BJ (cell line): ENCODE measurements around the gene DZIP3. TPM values are rescaled to one million over a fixed set of nuclear protein-coding genes. Genes with fewer than 3 reads are reported as not detected.

ENCODE experiments used
- CTCF ChIA-PET: fragments of 350-600 bp; formaldehyde crosslinking; extraction: SDS; loops from one replicate; lab custom pipeline; 2021; ENCODE audit warnings: antibody characterized with exemption, inconsistent platforms; lab: Yijun Ruan, JAX
- POLR2A ChIA-PET: fragments of 300-600 bp; sonication (Branson Sonifier 250); formaldehyde crosslinking; extraction: SDS; loops from one replicate; lab custom pipeline; 2021; ENCODE audit warnings: antibody characterized with exemption; lab: Charles Lee
- DNase-seq: peaks from one replicate; pipeline ENCODE4 v3.0.0-alpha.2; 2011; ENCODE audit warnings: low read depth
- H3K27me3 ChIP-seq: 2 replicates; pipeline ENCODE4 v1.6.0; 2011; ENCODE audit warnings: low read length; ENCODE audit not compliant: control insufficient read depth, insufficient read depth
- H3K36me3 ChIP-seq: 2 replicates; pipeline ENCODE4 v1.5.1; 2011; ENCODE audit warnings: low read length; ENCODE audit not compliant: control insufficient read depth, insufficient read depth
- H3K4me3 ChIP-seq: 2 replicates; pipeline ENCODE4 v1.5.1; 2011; ENCODE audit warnings: low read depth, mild to moderate bottlenecking, control low read depth, low read length
- polyA plus RNA-seq: library from polyadenylated mRNA; depleted of rRNA; stranded (reverse); fragments of >200 nt; gene quantifications from 2 replicates; pipeline ENCODE4 v1.2.3, GENCODE V29; 2011
- TF ChIP-seq, protein P1 (sequence below): IDR thresholded peaks from 2 replicates; pipeline ENCODE4 v1.5.1; 2011; ENCODE audit warnings: low read depth, mild to moderate bottlenecking, control low read depth, inconsistent platforms, low read length, moderate library complexity; ENCODE audit not compliant: insufficient read depth

The DZIP3 gene
- polyA plus RNA-seq, 1 experiment = 5.4 TPM

DNA sequence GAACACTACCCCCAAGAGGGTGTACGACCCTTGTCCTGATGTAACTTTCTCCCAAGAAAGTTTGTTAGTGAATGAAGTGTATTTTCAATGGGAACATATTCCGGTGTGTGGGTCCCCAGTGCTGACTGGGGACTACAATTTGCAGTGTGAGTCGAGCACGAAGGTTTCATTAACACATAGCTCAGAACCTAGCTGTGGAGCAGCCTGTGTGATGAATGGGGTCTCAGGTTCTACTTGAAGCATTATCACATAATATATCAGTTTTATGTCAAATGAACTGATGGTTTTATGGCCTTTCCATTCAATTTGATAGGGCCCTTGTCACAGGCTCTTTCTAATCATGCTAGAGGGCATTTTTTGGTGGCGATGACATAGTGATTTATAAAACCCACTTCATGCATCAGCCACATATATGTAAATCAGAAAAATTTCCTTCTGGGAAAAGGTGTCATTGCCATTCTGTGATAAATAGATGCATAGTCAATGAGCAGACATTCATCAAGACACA lies 123.5 kb downstream of the DZIP3 start:
- no peaks in the 10 kb centered on the region for H3K27me3 ChIP-seq
- TF ChIP-seq, protein P1, sequence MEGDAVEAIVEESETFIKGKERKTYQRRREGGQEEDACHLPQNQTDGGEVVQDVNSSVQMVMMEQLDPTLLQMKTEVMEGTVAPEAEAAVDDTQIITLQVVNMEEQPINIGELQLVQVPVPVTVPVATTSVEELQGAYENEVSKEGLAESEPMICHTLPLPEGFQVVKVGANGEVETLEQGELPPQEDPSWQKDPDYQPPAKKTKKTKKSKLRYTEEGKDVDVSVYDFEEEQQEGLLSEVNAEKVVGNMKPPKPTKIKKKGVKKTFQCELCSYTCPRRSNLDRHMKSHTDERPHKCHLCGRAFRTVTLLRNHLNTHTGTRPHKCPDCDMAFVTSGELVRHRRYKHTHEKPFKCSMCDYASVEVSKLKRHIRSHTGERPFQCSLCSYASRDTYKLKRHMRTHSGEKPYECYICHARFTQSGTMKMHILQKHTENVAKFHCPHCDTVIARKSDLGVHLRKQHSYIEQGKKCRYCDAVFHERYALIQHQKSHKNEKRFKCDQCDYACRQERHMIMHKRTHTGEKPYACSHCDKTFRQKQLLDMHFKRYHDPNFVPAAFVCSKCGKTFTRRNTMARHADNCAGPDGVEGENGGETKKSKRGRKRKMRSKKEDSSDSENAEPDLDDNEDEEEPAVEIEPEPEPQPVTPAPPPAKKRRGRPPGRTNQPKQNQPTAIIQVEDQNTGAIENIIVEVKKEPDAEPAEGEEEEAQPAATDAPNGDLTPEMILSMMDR = no peak
- CTCF ChIA-PET = no interaction called here
- H3K4me3 ChIP-seq = no peak overlapping the region
- DNase-seq = no peak
- no peaks in the 10 kb centered on the region for H3K36me3 ChIP-seq
- POLR2A ChIA-PET = no interaction called here

DNA sequence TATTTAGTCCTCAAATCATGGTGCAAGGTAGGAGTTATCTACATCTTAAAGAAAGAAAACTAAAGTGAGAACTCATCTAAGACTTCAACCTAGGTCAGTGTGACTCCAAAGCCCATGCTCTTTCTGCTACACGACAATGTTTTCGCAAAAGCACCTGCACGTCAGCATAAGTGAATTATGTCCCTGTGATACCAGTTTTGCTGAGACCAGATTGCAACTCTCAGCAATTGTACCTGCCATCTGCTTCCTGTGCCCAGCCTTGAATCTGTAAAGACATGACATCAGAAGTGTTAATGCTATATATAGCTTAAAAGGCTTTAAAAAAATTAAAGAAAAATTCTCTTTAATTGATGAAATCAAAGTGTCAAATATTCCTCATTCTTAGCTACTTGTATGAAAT lies 124.3 kb downstream of the DZIP3 start:
- TF ChIP-seq, protein P1 = no peak
- ChIA-PET CTCF (no interaction called here), POLR2A (no interaction called here)
- no peaks in the 10 kb centered on the region for H3K36me3 ChIP-seq
- no peak for DNase-seq
- no peak overlapping the region for H3K4me3 ChIP-seq
- no peaks in the 10 kb centered on the region for H3K27me3 ChIP-seq

DNA sequence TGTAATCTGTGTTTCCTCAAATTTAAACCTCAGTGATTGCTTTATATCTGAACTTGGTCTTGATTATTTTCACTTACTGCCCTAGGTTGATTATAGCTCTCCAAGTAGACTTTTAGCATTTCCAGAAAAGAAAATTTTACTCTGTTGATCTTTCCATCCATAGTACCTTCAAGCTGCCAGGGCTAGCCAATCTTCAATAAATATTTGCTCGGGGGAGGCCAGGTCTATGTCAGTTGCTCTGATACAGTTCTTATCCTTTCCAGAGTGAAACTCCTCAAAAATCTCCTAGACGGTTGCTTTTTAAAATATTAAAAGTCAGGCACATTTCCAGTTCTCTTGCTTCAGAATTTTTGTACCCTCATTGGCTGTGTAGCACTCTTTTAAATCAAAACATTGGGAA lies 128.9 kb downstream of the DZIP3 start:
- ChIA-PET POLR2A (no interaction called here), CTCF (no interaction called here)
- no peaks in the 10 kb centered on the region for H3K36me3 ChIP-seq
- no peaks in the 10 kb centered on the region for H3K27me3 ChIP-seq
- no peak overlapping the region for H3K4me3 ChIP-seq
- TF ChIP-seq, protein P1 = no peak
- DNase-seq = no peak

DNA sequence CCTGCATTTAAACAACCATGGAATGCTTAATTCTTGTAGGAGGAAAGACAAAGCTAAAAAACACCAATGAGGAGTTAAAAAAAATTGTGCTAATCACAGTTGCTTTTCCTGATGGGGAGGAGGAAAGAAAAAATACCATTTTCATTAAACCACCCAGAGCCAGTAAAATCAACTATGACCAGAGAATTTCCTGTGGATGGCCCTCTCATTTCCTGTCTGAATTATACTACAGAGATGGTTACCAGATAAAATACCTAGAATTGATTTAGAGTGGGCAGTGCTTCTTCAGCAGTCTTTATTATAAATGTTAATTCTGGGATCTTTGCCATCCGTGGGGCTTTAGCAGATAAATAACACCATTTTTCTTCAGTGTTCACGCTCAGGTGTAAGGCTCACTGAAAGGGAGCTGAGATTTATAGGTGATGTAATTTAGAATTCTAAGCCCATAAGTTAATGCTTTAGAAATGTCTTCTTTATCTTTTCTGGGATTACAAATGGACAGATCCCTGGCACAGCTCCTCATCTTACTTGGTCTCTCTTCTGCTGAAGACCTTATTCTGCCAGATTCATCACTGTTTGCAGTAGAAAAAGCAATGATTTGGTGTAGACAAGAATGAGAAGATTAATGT lies 129.8 kb downstream of the DZIP3 start:
- TF ChIP-seq, protein P1 = no peak
- no peaks in the 10 kb centered on the region for H3K36me3 ChIP-seq
- ChIA-PET POLR2A (no interaction called here), CTCF (no interaction called here)
- no peak overlapping the region for H3K4me3 ChIP-seq
- no peaks in the 10 kb centered on the region for H3K27me3 ChIP-seq
- no peak for DNase-seq

DNA sequence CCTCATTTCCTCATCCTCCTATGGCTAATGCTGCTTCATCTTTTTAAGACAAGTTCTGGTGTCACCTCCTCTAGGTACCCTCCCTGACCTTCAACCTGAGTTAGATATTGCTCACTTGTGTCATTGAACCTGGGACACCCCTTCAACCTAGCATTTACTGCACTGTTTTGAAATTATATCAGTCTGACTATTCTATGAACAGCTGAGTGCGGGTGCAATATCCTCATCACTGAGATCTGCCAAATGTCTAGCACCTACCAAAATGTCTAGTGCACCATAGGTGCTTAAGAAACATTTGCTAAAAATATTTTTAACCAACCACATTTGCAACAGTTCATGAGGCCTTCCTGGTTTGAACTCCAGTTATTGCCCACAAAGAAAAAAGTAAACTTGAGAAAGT lies 133.2 kb downstream of the DZIP3 start:
- no peaks in the 10 kb centered on the region for H3K27me3 ChIP-seq
- H3K4me3 ChIP-seq = no peak overlapping the region
- H3K36me3 ChIP-seq = no peaks in the 10 kb centered on the region
- no peak for DNase-seq
- TF ChIP-seq, protein P1 = no peak
- ChIA-PET POLR2A (no interaction called here), CTCF (no interaction called here)
